A673 (cell line): ENCODE results near the gene SOX4.

Experiments
- CTCF ChIP-seq: fragments of 300-800, 200-600 bp; sonication (generic); conservative IDR thresholded peaks from 2 replicates; pipeline ENCODE4 v1.5.1; 2017; ENCODE audit warnings: low read depth, mild to moderate bottlenecking, antibody characterized with exemption, low read length, moderate library complexity, mixed read lengths
- EZH2 ChIP-seq: fragments of 200-600 bp; sonication (generic); IDR thresholded peaks from 2 replicates; pipeline ENCODE4 v1.6.1; 2017; ENCODE audit warnings: borderline replicate concordance, low read depth, mild to moderate bottlenecking, mixed read lengths, antibody characterized with exemption, low read length; ENCODE audit not compliant: poor library complexity, severe bottlenecking

GRCh38 chr6:21589352-21590345, 3.9 kb upstream of the SOX4 start:
- TF ChIP-seq CTCF (peak; percentile 92), EZH2 (no peak)
